Fibroblast of skin of scalp (primary cell): ENCODE results near the gene ZMPSTE24.

ENCODE experiments used
- DNase-seq: peaks from one replicate; pipeline ENCODE4 v3.0.0-alpha.2; 2013

Gene ZMPSTE24

GRCh38 chr1:40305451-40305850 lies 47.4 kb downstream of the ZMPSTE24 start:
- DNase-seq: no peak

GRCh38 chr1:40305871-40306270 lies 47.8 kb downstream of the ZMPSTE24 start:
- DNase-seq: no peak

- no peak for DNase-seq
These were observed 48.3 kb downstream of the ZMPSTE24 start for GRCh38 chr1:40306296-40306695.

- no peak for DNase-seq
These were observed 49.1 kb downstream of the ZMPSTE24 start for GRCh38 chr1:40307186-40307585.

GRCh38 chr1:40308036-40308727 lies 50.1 kb downstream of the ZMPSTE24 start:
- no peak for DNase-seq

- DNase-seq: no peak
These were observed 51.5 kb downstream of the ZMPSTE24 start for GRCh38 chr1:40309374-40310128.

GRCh38 chr1:40310129-40310461 lies 52.1 kb downstream of the ZMPSTE24 start:
- no peak for DNase-seq

- no peak for DNase-seq
These were observed 53.1 kb downstream of the ZMPSTE24 start for GRCh38 chr1:40310983-40311642.

GRCh38 chr1:40311692-40312091 lies 53.7 kb downstream of the ZMPSTE24 start:
- DNase-seq: no peak

- DNase-seq: no peak
These were observed 54.5 kb downstream of the ZMPSTE24 start for GRCh38 chr1:40312238-40313205.

- DNase-seq: peak; percentile 74
These were observed 55.4 kb downstream of the ZMPSTE24 start for GRCh38 chr1:40313329-40313957.

- no peak for DNase-seq
These were observed 56.1 kb downstream of the ZMPSTE24 start for GRCh38 chr1:40313958-40314720.

- no peak for DNase-seq
These were observed 56.7 kb downstream of the ZMPSTE24 start for GRCh38 chr1:40314721-40315238.

GRCh38 chr1:40315239-40315794 lies 57.3 kb downstream of the ZMPSTE24 start:
- peak; percentile 85 for DNase-seq

- DNase-seq: no peak
These were observed 58.0 kb downstream of the ZMPSTE24 start for GRCh38 chr1:40315795-40316594.

GRCh38 chr1:40316595-40317393 lies 58.8 kb downstream of the ZMPSTE24 start, which contains the start of gene COL9A2:
Gene COL9A2, minus strand, starts transcription at chr1:40317286. Its CDS starts 89 bp downstream, at chr1:40317197.
- no peak for DNase-seq

- DNase-seq: no peak
These were observed 59.5 kb downstream of the ZMPSTE24 start for GRCh38 chr1:40317394-40318074.

GRCh38 chr1:40318476-40318875 lies 60.4 kb downstream of the ZMPSTE24 start:
- DNase-seq: no peak
